H1 (cell line): ENCODE results near the gene DCTN3. TPM values are rescaled to one million over a fixed set of nuclear protein-coding genes. Genes with fewer than 3 reads are reported as not detected.

Experiments used
- CTCF ChIA-PET: fragments of 300-600 bp; sonication (Branson Sonifier 250); formaldehyde crosslinking; loops from one replicate; lab custom pipeline; 2021; ENCODE audit not compliant: partially characterized antibody; lab: Charles Lee
- POLR2A ChIA-PET: fragments of 300-600 bp; sonication (Branson Sonifier 250); formaldehyde crosslinking; loops from one replicate; lab custom pipeline; 2021; ENCODE audit warnings: inconsistent platforms; ENCODE audit not compliant: partially characterized antibody; lab: Charles Lee
- DNase-seq, 2 experiments: peaks; one replicate each; pipeline versions ENCODE4 v3.0.0 to v3.0.0-alpha.2; 2010 to 2022; ENCODE audit warnings: low spot score in 2 of 2, low read depth in 1 of 2, mixed read lengths in 1 of 2
- FAIRE-seq: peaks from 2 replicates; lab custom pipeline; 2011; peaks lifted over from hg19 to GRCh38; lab: Jason Lieb, UNC
- H2AFZ ChIP-seq: 2 replicates; pipeline ENCODE4 v1.8.1; 2012; ENCODE audit warnings: low read length, inconsistent platforms
- H2AK5ac ChIP-seq: 2 replicates; pipeline ENCODE4 v1.6.1; 2013; ENCODE audit warnings: low read depth, low read length
- H2BK120ac ChIP-seq: replicated peaks from 2 replicates; pipeline ENCODE3; 2013; ENCODE audit warnings: low read depth, low read length, inconsistent platforms
- H2BK12ac ChIP-seq: 2 replicates; pipeline ENCODE4 v1.6.1; 2013; ENCODE audit warnings: low read depth, low read length
- H2BK15ac ChIP-seq: 2 replicates; pipeline ENCODE4 v1.6.1; 2013; ENCODE audit warnings: low read length
- H2BK20ac ChIP-seq: 2 replicates; pipeline ENCODE4 v1.6.1; 2013; ENCODE audit warnings: low read length
- H2BK5ac ChIP-seq: 2 replicates; pipeline ENCODE4 v1.6.1; 2013; ENCODE audit warnings: low read depth, low read length
- H3K14ac ChIP-seq: 2 replicates; pipeline ENCODE4 v1.6.1; 2013; ENCODE audit warnings: inconsistent platforms; ENCODE audit not compliant: insufficient read length
- H3K18ac ChIP-seq: 2 replicates; pipeline ENCODE4 v1.6.1; 2013; ENCODE audit warnings: low read length; ENCODE audit errors: extremely low read depth
- H3K23ac ChIP-seq: 2 replicates; pipeline ENCODE4 v1.6.1; 2013; ENCODE audit warnings: inconsistent platforms; ENCODE audit not compliant: insufficient read length
- H3K23me2 ChIP-seq: 2 replicates; pipeline ENCODE4 v1.6.1; 2013; ENCODE audit warnings: low read depth, low read length
- H3K27ac ChIP-seq: 2 replicates; pipeline ENCODE4 v1.6.1; 2011; ENCODE audit warnings: low read depth, low read length, inconsistent platforms
- H3K27me3 ChIP-seq, 4 experiments: replicated peaks in 1 of 4; 1 replicate in 1 of 4; 2 replicates in 3 of 4; pipeline versions ENCODE4 v1.6.1 to v1.8.1; 2011 to 2013; ENCODE audit warnings: low read length in 3 of 4, mild to moderate bottlenecking in 3 of 4, inconsistent platforms in 2 of 4, mixed read lengths in 2 of 4, moderate library complexity in 1 of 4; ENCODE audit not compliant: control insufficient read depth in 3 of 4, insufficient read depth in 3 of 4; ENCODE audit errors: extremely low read depth in 1 of 4
- H3K36me3 ChIP-seq, 4 experiments: 2 replicates each; pipeline versions ENCODE4 v1.6.1 to v1.8.1; 2011 to 2013; ENCODE audit warnings: mild to moderate bottlenecking in 4 of 4, low read length in 3 of 4, moderate library complexity in 2 of 4, control low read depth in 1 of 4, inconsistent platforms in 1 of 4; ENCODE audit not compliant: insufficient read depth in 4 of 4, control insufficient read depth in 2 of 4
- H3K4ac ChIP-seq: replicated peaks from 2 replicates; pipeline ENCODE3; 2013; ENCODE audit warnings: low read length, low read depth, mixed read lengths, inconsistent platforms; ENCODE audit not compliant: insufficient read length
- H3K4me1 ChIP-seq, 4 experiments: replicated peaks in 1 of 4; 1 replicate in 1 of 4; 2 replicates in 3 of 4; pipeline versions ENCODE4 v1.6.1 to v1.8.1; 2011 to 2013; ENCODE audit warnings: low read length in 3 of 4, inconsistent platforms in 2 of 4, mixed read lengths in 1 of 4; ENCODE audit not compliant: insufficient read depth in 4 of 4, control insufficient read depth in 3 of 4
- H3K4me2 ChIP-seq, 2 experiments: 2 replicates each; pipeline versions ENCODE4 v1.6.1 to v1.8.1; 2011 to 2013; ENCODE audit warnings: low read depth in 2 of 2, low read length in 2 of 2, control low read depth in 1 of 2, inconsistent platforms in 1 of 2, mild to moderate bottlenecking in 1 of 2; ENCODE audit not compliant: insufficient read depth in 1 of 2
- H3K4me3 ChIP-seq, 4 experiments: fragments of 200-600, 300-600 bp in 1 of 4; sonication (generic), shearing (Covaris generic), sonication (Bioruptor Twin) in 1 of 4; 2 replicates each; pipeline versions ENCODE4 v1.5.1 to v1.8.1; 2011 to 2016; ENCODE audit warnings: low read length in 4 of 4, low read depth in 3 of 4, control low read depth in 2 of 4, inconsistent platforms in 2 of 4, mild to moderate bottlenecking in 2 of 4, mixed read lengths in 1 of 4, moderate library complexity in 1 of 4; ENCODE audit not compliant: insufficient read depth in 2 of 4; ENCODE audit errors: extremely low read depth in 1 of 4
- H3K56ac ChIP-seq: replicated peaks from 2 replicates; pipeline ENCODE3; 2013; ENCODE audit warnings: low read depth, mild to moderate bottlenecking, mixed read lengths, low read length, inconsistent platforms; ENCODE audit not compliant: insufficient read length
- H3K79me1 ChIP-seq: 2 replicates; pipeline ENCODE4 v1.6.1; 2013; ENCODE audit warnings: low read depth, low read length, control low read depth
- H3K79me2 ChIP-seq, 2 experiments: 2 replicates each; pipeline versions ENCODE4 v1.6.1 to v1.8.1; 2012 to 2013; ENCODE audit warnings: low read length in 2 of 2, mild to moderate bottlenecking in 2 of 2, inconsistent platforms in 1 of 2; ENCODE audit not compliant: insufficient read depth in 2 of 2, control insufficient read depth in 1 of 2
- H3K9ac ChIP-seq, 4 experiments: replicated peaks in 1 of 4; 1 replicate in 1 of 4; 2 replicates in 3 of 4; pipeline versions ENCODE4 v1.6.1 to v1.8.1; 2011 to 2013; ENCODE audit warnings: low read depth in 3 of 4, low read length in 3 of 4, control low read depth in 2 of 4, mild to moderate bottlenecking in 2 of 4, moderate library complexity in 2 of 4, inconsistent platforms in 1 of 4; ENCODE audit errors: extremely low read depth in 1 of 4
- H3K9me3 ChIP-seq, 2 experiments: 2 replicates each; pipeline versions ENCODE4 v1.6.1 to v1.8.1; 2012 to 2013; ENCODE audit warnings: mild to moderate bottlenecking in 2 of 2, moderate library complexity in 2 of 2, control low read depth in 1 of 2, inconsistent platforms in 1 of 2, low read depth in 1 of 2, low read length in 1 of 2, mixed read lengths in 1 of 2; ENCODE audit not compliant: insufficient read depth in 2 of 2
- H4K20me1 ChIP-seq, 2 experiments: replicated peaks in 1 of 2; 2 replicates each; pipeline versions ENCODE3 to v1.8.1; 2011 to 2013; ENCODE audit warnings: inconsistent platforms in 2 of 2, low read length in 2 of 2, mild to moderate bottlenecking in 1 of 2; ENCODE audit not compliant: insufficient read depth in 2 of 2, control insufficient read depth in 1 of 2
- H4K5ac ChIP-seq: 2 replicates; pipeline ENCODE4 v1.6.1; 2013; ENCODE audit warnings: low read length, low read depth, mixed read lengths, inconsistent platforms; ENCODE audit not compliant: insufficient read length
- H4K8ac ChIP-seq: 2 replicates; pipeline ENCODE4 v1.8.0; 2013; ENCODE audit warnings: mild to moderate bottlenecking, moderate library complexity, low read length, inconsistent platforms; ENCODE audit not compliant: insufficient read depth; ENCODE audit errors: extremely low read depth
- H4K91ac ChIP-seq: replicated peaks from 2 replicates; pipeline ENCODE3; 2013; ENCODE audit warnings: low read length, mixed read lengths, inconsistent platforms; ENCODE audit not compliant: insufficient read length
- KDM4A ChIP-seq: IDR thresholded peaks from one replicate; pipeline ENCODE4 v1.7.1; 2012; ENCODE audit warnings: low read depth, mild to moderate bottlenecking, moderate library complexity, low read length, inconsistent platforms; ENCODE audit not compliant: severe bottlenecking
- WGBS, 2 experiments: shearing (Covaris generic) in 1 of 2; methylation state at CpG; one replicate each; pipeline versions ENCODE4 v1.1.6 to v1.1.7; 2013 to 2015; ENCODE audit warnings: low lambda C conversion rate in 2 of 2, mixed read lengths in 2 of 2, inconsistent platforms in 1 of 2, low coverage in 1 of 2, missing lambda C conversion rate in 1 of 2; ENCODE audit not compliant: insufficient replicate concordance in 2 of 2, insufficient coverage in 1 of 2, insufficient read length in 1 of 2; ENCODE audit errors: extremely low coverage in 1 of 2, missing lambda C conversion rate in 1 of 2; 5-methylcytosine and 5-hydroxymethylcytosine counted together
- polyA plus RNA-seq, 7 experiments: library from polyadenylated mRNA; depleted of rRNA in 3 of 7; stranded (reverse) in 5 of 7; unstranded in 2 of 7; fragments of >200 nt in 5 of 7; fragments of 200-250 nt in 2 of 7; gene quantifications; 1 replicate in 5 of 7; 2 replicates in 1 of 7; 4 replicates in 1 of 7; pipeline versions ENCODE4 v1.2.1 to v1.2.3, GENCODE V29; 2011 to 2013; ENCODE audit warnings: missing spikeins in 2 of 7, mixed read lengths in 2 of 7
- total RNA-seq: library from RNA; stranded (reverse); fragmentation: NEBNext Ultra II Directional; extraction: Animal tissue kit (Norgen Biotek cat#: 25700); gene quantifications from 2 replicates; pipeline ENCODE4 v1.2.1, GENCODE V29; 2021
- TF ChIP-seq, protein P1 (sequence below): IDR thresholded peaks from 2 replicates; pipeline ENCODE4 v1.6.1; 2012; ENCODE audit warnings: inconsistent platforms
- TF ChIP-seq, protein P2 (sequence below): IDR thresholded peaks from 2 replicates; pipeline ENCODE4 v1.6.1; 2012; ENCODE audit warnings: inconsistent platforms

DCTN3 gene
- total and polyA plus RNA-seq, 2 of the 8 experiments (the other 6 are each of a cell fraction or from before 2014, with no cell fraction given): 25.6 to 39.2 TPM

DNA sequence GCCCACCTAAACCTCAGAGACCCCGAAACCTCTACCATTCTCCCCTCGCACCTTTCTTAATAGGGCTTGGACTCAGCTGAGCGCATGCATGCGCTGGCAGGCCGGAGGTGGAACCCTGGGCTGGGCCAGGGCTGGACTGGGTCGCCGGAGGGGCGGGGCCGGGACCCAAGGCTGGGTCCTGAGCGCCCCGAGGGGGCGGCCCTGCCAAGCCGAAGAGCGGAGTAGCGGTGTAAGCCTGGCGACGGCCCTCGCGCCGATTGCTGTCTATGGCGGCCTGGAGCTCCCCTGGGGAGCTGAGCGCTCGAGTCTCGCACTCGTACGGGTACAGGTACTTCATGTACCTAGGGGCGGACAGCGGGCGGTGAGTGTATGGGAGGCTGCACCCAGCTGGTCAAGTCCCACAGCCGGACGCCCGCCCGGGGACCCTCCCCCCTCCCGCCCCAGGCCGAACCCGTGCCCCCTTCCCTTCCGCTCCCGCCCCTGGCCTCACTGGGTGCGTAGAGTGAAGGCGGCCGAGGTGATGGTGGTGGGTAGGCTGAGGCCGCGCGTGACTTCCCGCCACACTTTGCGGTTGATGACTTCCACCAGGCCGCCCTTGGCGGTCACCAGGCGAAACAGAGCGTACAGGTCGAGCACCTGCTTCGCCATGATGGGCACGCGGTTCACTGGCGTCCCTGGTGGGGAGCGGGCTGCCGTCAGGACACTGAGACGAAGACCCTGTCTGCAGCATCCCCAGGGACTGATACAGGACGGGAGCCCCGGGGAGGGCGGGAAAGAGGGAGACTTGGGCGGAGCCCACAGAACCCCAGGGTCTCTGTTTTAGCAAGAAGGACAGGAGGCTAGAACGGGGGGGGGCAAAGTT, 3.3 kb upstream of the DCTN3 start:
- H2AK5ac ChIP-seq: no peak overlapping the region
- H3K4me2 ChIP-seq: peak overlapping the region; percentile 46 to 68; a peak in 1 of 4 replicates
- peak overlapping the region; percentile 40; the same call in 1 of the 2 replicates for H4K8ac ChIP-seq
- H3K79me1 ChIP-seq: no peaks in the 10 kb centered on the region; the same call in 1 of the 2 replicates
- DNase-seq: no peak
- CTCF ChIA-PET: interaction anchor here (0.6 to 4.7 kb wide), 7 partner anchors 11 to 453 kb away, joined by 4 to 65 read pairs (median 6); partner anchors contain the start of genes RPP25L and SIGMAR1
- H3K14ac ChIP-seq: no peak overlapping the region
- no peak overlapping the region for H3K56ac ChIP-seq
- H2BK5ac ChIP-seq: no peak overlapping the region
- H3K18ac ChIP-seq: no peak overlapping the region
- H3K36me3 ChIP-seq: no peaks in the 10 kb centered on the region; a peak in 1 of 8 replicates
- no peak overlapping the region for H3K9ac ChIP-seq
- H3K23ac ChIP-seq: no peak overlapping the region
- no peaks in the 10 kb centered on the region for H3K9me3 ChIP-seq
- no peak overlapping the region for H3K4ac ChIP-seq
- 0 out of 2 replicates have a peak overlapping the region, but pooled peaks have one; percentile 31 for H2BK15ac ChIP-seq
- FAIRE-seq: no peak
- POLR2A ChIA-PET: interaction anchor here (0.9 kb wide), 1 partner anchor 10 kb away, joined by 3 read pairs; no protein-coding TSS in a partner anchor
- no peak overlapping the region for H4K5ac ChIP-seq
- no peak overlapping the region for H2BK20ac ChIP-seq
- H2BK12ac ChIP-seq: no peak overlapping the region
- H3K27ac ChIP-seq: no peak overlapping the region
- H3K23me2 ChIP-seq: peaks cover 11% of the 10 kb centered on the region
- H3K79me2 ChIP-seq: no peaks in the 10 kb centered on the region
- peaks cover 0 to 9% (median 4%) of the 10 kb centered on the region in 4 experiments; a peak in 5 of 7 replicates for H3K4me1 ChIP-seq
- H4K20me1 ChIP-seq: peaks cover 0 to 2% of the 10 kb centered on the region in 2 experiments
- no peak overlapping the region for H2AFZ ChIP-seq
- TF ChIP-seq, protein P1, sequence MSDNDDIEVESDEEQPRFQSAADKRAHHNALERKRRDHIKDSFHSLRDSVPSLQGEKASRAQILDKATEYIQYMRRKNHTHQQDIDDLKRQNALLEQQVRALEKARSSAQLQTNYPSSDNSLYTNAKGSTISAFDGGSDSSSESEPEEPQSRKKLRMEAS: peak; percentile 91
- TF ChIP-seq KDM4A: no peak
- TF ChIP-seq, protein P2, sequence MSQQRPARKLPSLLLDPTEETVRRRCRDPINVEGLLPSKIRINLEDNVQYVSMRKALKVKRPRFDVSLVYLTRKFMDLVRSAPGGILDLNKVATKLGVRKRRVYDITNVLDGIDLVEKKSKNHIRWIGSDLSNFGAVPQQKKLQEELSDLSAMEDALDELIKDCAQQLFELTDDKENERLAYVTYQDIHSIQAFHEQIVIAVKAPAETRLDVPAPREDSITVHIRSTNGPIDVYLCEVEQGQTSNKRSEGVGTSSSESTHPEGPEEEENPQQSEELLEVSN: peak; percentile 87
- TF ChIP-seq, all 59 proteins: peak for 2
- Histone ChIP-seq H4K91ac (no peak overlapping the region), H3K27me3 (peaks cover 45 to 70% (median 67%) of the 10 kb centered on the region in 4 experiments), H2BK120ac (no peak overlapping the region), H3K4me3 (no peak overlapping the region)
- WGBS, 2 experiments: 75% methylated on average over 50 of the region's 63 CpGs; no CpG with 5 or more reads in 1 of the 2 experiments
